Thyroid gland (tissue), 4 donors: ENCODE measurements around the gene ZNF175. TPM values are rescaled to one million over a fixed set of nuclear protein-coding genes. Genes with fewer than 3 reads are reported as not detected.

Source experiments
- DNase-seq, 2 donors: peaks; one replicate each; pipeline ENCODE4 v3.0.0-alpha.2; 2019
- H3K27ac ChIP-seq, 3 donors: fragments of 200-600 bp; sonication (generic); 1 replicate in 2 of 3; 2 replicates in 1 of 3; pipeline ENCODE4 v1.5.1; 2016 to 2019; ENCODE audit warnings: mild to moderate bottlenecking in 1 of 3, moderate library complexity in 1 of 3
- H3K27me3 ChIP-seq: fragments of 200-600 bp; sonication (generic); one replicate; pipeline ENCODE4 v1.5.1; 2019
- H3K36me3 ChIP-seq, 2 donors: fragments of 200-600 bp; sonication (generic); one replicate each; pipeline ENCODE4 v1.5.1; 2016 to 2019
- H3K4me1 ChIP-seq, 2 donors: fragments of 200-600 bp; sonication (generic); one replicate each; pipeline ENCODE4 v1.5.1; 2017 to 2019
- H3K4me3 ChIP-seq, 3 donors: fragments of 200-600 bp; sonication (generic); replicated peaks in 1 of 3; 1 replicate in 2 of 3; 2 replicates in 1 of 3; pipeline ENCODE4 v1.5.1; 2016; ENCODE audit warnings: mild to moderate bottlenecking in 1 of 3
- H3K9me3 ChIP-seq: fragments of 200-600 bp; sonication (generic); one replicate; pipeline ENCODE4 v1.5.1; 2017
- CTCF ChIP-seq, 6 experiments: fragments of 200-600 bp in 3 of 6; fragments of 450-650 bp in 3 of 6; sonication (generic) in 3 of 6; IDR thresholded peaks; one replicate each; pipeline ENCODE4 v1.5.1; 2016 to 2019; ENCODE audit warnings: antibody characterized with exemption in 6 of 6, mild to moderate bottlenecking in 2 of 6, inconsistent platforms in 1 of 6, moderate library complexity in 1 of 6
- POLR2A ChIP-seq, 2 donors: fragments of 450-650 bp; IDR thresholded peaks; one replicate each; pipeline ENCODE4 v1.6.1; 2017; ENCODE audit warnings: antibody characterized with exemption in 2 of 2, mild to moderate bottlenecking in 2 of 2, moderate library complexity in 1 of 2
- WGBS, 2 donors: methylation state at CpG; one replicate each; pipeline ENCODE4 v1.1.5; 2017; 5-methylcytosine and 5-hydroxymethylcytosine counted together
- intact Hi-C: fragments of 100-400 bp; cut with DNase I; formaldehyde crosslinking; loops from one replicate; pipeline ENCODE4 v1.15.1; 2023
- total RNA-seq, 4 donors: library from RNA; depleted of rRNA; stranded (reverse); fragments of >200 nt; gene quantifications; one replicate each; pipeline ENCODE4 v1.2.3, GENCODE V29; 2016

ZNF175 gene
- total RNA-seq, 4 donors from 2014 or later: 9.0 to 12.9 (median 9.4) TPM

- no peaks in the 10 kb centered on the region for H3K9me3 ChIP-seq
- intact Hi-C loops: no loop called here
- H3K27ac ChIP-seq: no peak overlapping the region
- DNase-seq: no peak
- no peaks in the 10 kb centered on the region for H3K27me3 ChIP-seq
- TF ChIP-seq CTCF (IDR thresholded peaks at IDR 0.05) (no peak), POLR2A (IDR thresholded peaks at IDR 0.05) (no peak)
- no peaks in the 10 kb centered on the region for H3K4me1 ChIP-seq
- WGBS, 2 donors: 29 to 61% methylated on average over 10 of the region's 10 CpGs
- H3K36me3 ChIP-seq: no peaks in the 10 kb centered on the region
- no peak overlapping the region for H3K4me3 ChIP-seq
These were observed 24.3 kb upstream of the ZNF175 start for GRCh38 chr19:51546650-51547396.

- Histone ChIP-seq H3K4me3 (no peak overlapping the region), H3K27ac (no peak overlapping the region), H3K36me3 (no peaks in the 10 kb centered on the region), H3K9me3 (no peaks in the 10 kb centered on the region), H3K27me3 (no peaks in the 10 kb centered on the region), H3K4me1 (no peaks in the 10 kb centered on the region)
- DNase-seq: no peak
- 28 to 32% methylated on average over 7 of the region's 7 CpGs for WGBS, 2 donors
- TF ChIP-seq POLR2A (IDR thresholded peaks at IDR 0.05): no peak
- no peak for TF ChIP-seq CTCF (IDR thresholded peaks at IDR 0.05)
- intact Hi-C loops: no loop called here
These were observed 23.5 kb upstream of the ZNF175 start for GRCh38 chr19:51547397-51548212.

GRCh38 chr19:51548213-51548651 is 22.9 kb upstream of the ZNF175 start:
- Histone ChIP-seq H3K36me3 (no peaks in the 10 kb centered on the region), H3K4me3 (no peak overlapping the region), H3K9me3 (no peaks in the 10 kb centered on the region), H3K4me1 (no peaks in the 10 kb centered on the region), H3K27me3 (no peaks in the 10 kb centered on the region), H3K27ac (no peak overlapping the region)
- TF ChIP-seq POLR2A (IDR thresholded peaks at IDR 0.05) (no peak), CTCF (IDR thresholded peaks at IDR 0.05) (no peak)
- intact Hi-C loops: no loop called here
- 67 to 74% methylated on average over 5 of the region's 5 CpGs for WGBS, 2 donors
- DNase-seq: no peak

GRCh38 chr19:51548891-51549305 is 22.2 kb upstream of the ZNF175 start:
- DNase-seq: no peak
- intact Hi-C loops: no loop called here

More at GRCh38 chr19:51548891-51549305, 22.2 kb upstream of the ZNF175 start:
- Histone ChIP-seq H3K36me3 (no peaks in the 10 kb centered on the region), H3K9me3 (no peaks in the 10 kb centered on the region), H3K4me1 (no peaks in the 10 kb centered on the region), H3K27me3 (no peaks in the 10 kb centered on the region), H3K4me3 (no peak overlapping the region), H3K27ac (no peak overlapping the region)
- 70 to 91% methylated on average over 1 to 4 of the region's 4 CpGs for WGBS, 2 donors
- TF ChIP-seq CTCF (IDR thresholded peaks at IDR 0.05) (no peak), POLR2A (IDR thresholded peaks at IDR 0.05) (no peak)
